Measurements from ENCODE around the gene DHRS9. TPM values are rescaled to one million over a fixed set of nuclear protein-coding genes. Genes with fewer than 3 reads are reported as not detected.

The DHRS9 gene
- polyA plus RNA-seq, 2 of the 4 experiments (the other 2 are of a cell fraction) = 0.19 to 0.25 TPM

DNA sequence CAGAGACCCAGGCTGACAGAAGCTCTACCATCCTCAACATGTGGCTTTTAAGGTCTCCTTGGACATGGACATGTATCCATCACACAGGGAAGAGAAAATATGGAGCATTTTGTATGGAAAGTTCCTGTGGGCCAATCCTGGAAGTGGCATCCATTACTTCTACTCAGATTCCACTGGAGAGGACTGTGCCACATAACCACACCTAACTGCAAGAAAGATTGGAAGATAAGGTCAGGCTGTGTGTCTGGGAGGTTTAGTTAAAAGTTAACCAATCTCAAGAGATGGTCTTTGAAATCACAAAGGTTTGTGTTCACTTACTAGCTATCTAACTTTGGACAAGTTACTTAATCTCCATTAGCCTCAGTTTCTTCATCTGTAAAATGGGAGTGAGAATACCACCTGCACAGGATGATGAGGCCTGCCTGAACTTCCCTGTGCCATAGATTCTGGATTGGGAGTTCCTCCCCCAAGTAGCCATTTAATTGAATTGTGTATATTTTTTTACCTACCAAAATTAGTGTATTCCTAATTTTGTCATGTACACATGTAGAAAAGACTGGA lies 34.3 kb upstream of the DHRS9 start:
- TF ChIP-seq BHLHE40 (IDR thresholded peaks at IDR 0.05; ENCODE audit: low read depth, low read length) = no peak
- FAIRE-seq = no peak
- no peak for DNase-seq (ENCODE audit: low read depth in 1 of 2, low spot score in 1 of 2)
- no peak for ATAC-seq
- ChIA-PET CTCF (interaction anchor here (3.3 kb wide), 1 partner anchor 74 kb away, joined by 12 read pairs; no protein-coding TSS in a partner anchor), POLR2A (no interaction called here)
- Histone ChIP-seq H3K27ac (no peak overlapping the region), H3K4me2 (no peak overlapping the region), H3K4me3 (no peak overlapping the region), H3K4me1 (peaks cover 11% of the 10 kb centered on the region; the same call in 2 of the 3 replicates), H3K9me3 (no peaks in the 10 kb centered on the region)

GRCh38 chr2:169035887-169036286 lies 33.5 kb upstream of the DHRS9 start:
- H3K4me3 ChIP-seq = no peak overlapping the region
- DNase-seq (ENCODE audit: low read depth in 1 of 2, low spot score in 1 of 2) = no peak
- CTCF ChIA-PET = interaction anchor here (3.3 kb wide), 1 partner anchor 73 kb away, joined by 12 read pairs; no protein-coding TSS in a partner anchor

GRCh38 chr2:169036736-169037440 lies 32.5 kb upstream of the DHRS9 start:
- ATAC-seq (no peak), DNase-seq (ENCODE audit: low read depth in 1 of 2, low spot score in 1 of 2) (no peak), FAIRE-seq (no peak)
- H3K27ac ChIP-seq = no peak overlapping the region
- H3K4me1 ChIP-seq = peaks cover 11% of the 10 kb centered on the region; the same call in 2 of the 3 replicates
- CTCF ChIA-PET = no interaction called here
- no peaks in the 10 kb centered on the region for H3K9me3 ChIP-seq
- WGBS (ENCODE audit: missing lambda C conversion rate) = 56% methylated on average over 4 of the region's 4 CpGs
- H3K4me3 ChIP-seq = no peak overlapping the region
- no peak overlapping the region for H3K4me2 ChIP-seq
- TF ChIP-seq CEBPB (IDR thresholded peaks at IDR 0.05) (no peak), RNF2 (IDR thresholded peaks at IDR 0.05; ENCODE audit: borderline replicate concordance, low read depth) (no peak), NR3C1 (IDR thresholded peaks at IDR 0.05) (no peak), CBX8 (IDR thresholded peaks at IDR 0.05) (no peak), ZSCAN20 (CRISPR knock-in tag; IDR thresholded peaks at IDR 0.05) (no peak), SREBF2 (IDR thresholded peaks at IDR 0.05) (no peak), TP53 (CRISPR knock-in tag; IDR thresholded peaks at IDR 0.05) (no peak), MAFK (IDR thresholded peaks at IDR 0.05; ENCODE audit: partially characterized antibody) (no peak), POLR2AphosphoS2 (conservative IDR thresholded peaks at IDR 0.05; ENCODE audit: low read length) (no peak)
- POLR2A ChIA-PET = no interaction called here

More at GRCh38 chr2:169035887-169036286, 33.5 kb upstream of the DHRS9 start:
- ATAC-seq (no peak), FAIRE-seq (no peak)
- Histone ChIP-seq H3K4me1 (peaks cover 11% of the 10 kb centered on the region; the same call in 2 of the 3 replicates), H3K27ac (no peak overlapping the region), H3K4me2 (no peak overlapping the region), H3K9me3 (no peaks in the 10 kb centered on the region)
- 85% methylated on average over 1 of the region's 1 CpG for WGBS (ENCODE audit: missing lambda C conversion rate)
- no peak for TF ChIP-seq RCOR1 (IDR thresholded peaks at IDR 0.05; ENCODE audit: low read depth, low read length)
- no peak for TF ChIP-seq HEYL (CRISPR knock-in tag; IDR thresholded peaks at IDR 0.05)
- no peak for TF ChIP-seq CHD2 (IDR thresholded peaks at IDR 0.05; ENCODE audit: low read length, partially characterized antibody)
- TF ChIP-seq GATA3 (IDR thresholded peaks at IDR 0.05; ENCODE audit: borderline replicate concordance) = no peak
- TF ChIP-seq ELK1 (IDR thresholded peaks at IDR 0.05; ENCODE audit: low read depth, low read length) = no peak
- no peak for TF ChIP-seq FOXS1 (CRISPR knock-in tag; IDR thresholded peaks at IDR 0.05)
- TF ChIP-seq RARB (CRISPR knock-in tag; IDR thresholded peaks at IDR 0.05) = no peak
- no peak for TF ChIP-seq MYC (IDR thresholded peaks at IDR 0.05; ENCODE audit: borderline replicate concordance, low read length)
- no peak for TF ChIP-seq TFCP2L1 (CRISPR knock-in tag; IDR thresholded peaks at IDR 0.05)
- POLR2A ChIA-PET = no interaction called here

DNA sequence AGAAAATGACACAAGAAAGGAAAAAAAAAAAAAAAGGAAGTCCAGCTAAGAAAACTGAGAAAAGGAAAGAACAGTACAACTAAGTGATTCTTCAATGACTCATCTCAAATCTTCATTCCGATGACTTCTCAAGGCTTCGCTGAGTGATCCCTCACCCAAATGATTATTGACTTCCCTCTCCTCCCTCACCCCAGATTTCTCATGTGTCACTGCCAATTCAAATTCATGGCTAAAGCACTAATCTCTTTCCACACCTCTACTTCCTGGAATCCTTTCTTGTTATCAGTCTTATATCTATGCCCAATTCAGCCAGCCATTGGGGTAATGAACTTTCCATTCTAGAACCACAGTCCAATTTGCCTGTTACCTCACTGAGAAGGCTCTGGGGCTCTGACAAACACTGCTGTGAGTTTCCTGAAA lies 31.0 kb upstream of the DHRS9 start:
- ChIA-PET CTCF (no interaction called here), POLR2A (no interaction called here)
- peak overlapping the region; percentile 33; the same call in 2 of the 3 replicates for H3K4me2 ChIP-seq
- H3K27ac ChIP-seq = peak overlapping the region in 1 of 2 experiments; percentile 11; a peak in 3 of 6 replicates
- 6% methylated on average over 2 of the region's 2 CpGs for WGBS (ENCODE audit: missing lambda C conversion rate)
- no peak for FAIRE-seq
- TF ChIP-seq FOSL2 (IDR thresholded peaks at IDR 0.05) (0 out of 2 replicates have a peak, but pooled peaks have one; percentile 26), FOSL2 (CRISPR knock-in tag; IDR thresholded peaks at IDR 0.05) (no peak), BHLHE40 (IDR thresholded peaks at IDR 0.05; ENCODE audit: low read depth, low read length) (no peak)
- H3K4me1 ChIP-seq = peaks cover 11% of the 10 kb centered on the region; the same call in 2 of the 3 replicates
- H3K4me3 ChIP-seq = no peak overlapping the region
- peak; percentile 10 to 47 for DNase-seq (ENCODE audit: low read depth in 1 of 2, low spot score in 1 of 2)
- ATAC-seq = peak; percentile 56 to 59; a peak in 4 of 6 replicates
- peaks cover 8% of the 10 kb centered on the region; the same call in 1 of the 3 replicates for H3K9me3 ChIP-seq
